GM12878 (cell line): ENCODE measurements around the gene PPP1R3F. TPM values are rescaled to one million over a fixed set of nuclear protein-coding genes. Genes with fewer than 3 reads are reported as not detected.

Experiments
- ATAC-seq: fragments of 200-7000 bp; cut with Tn5 transposase; 3 replicates; pipeline ENCODE4 v1.9.1; 2020; ENCODE audit warnings: mild to moderate bottlenecking, moderate library complexity
- BruUV-seq: library from RNA; stranded (reverse); fragments of 400-500 nt; replicated peaks from 2 replicates; lab custom pipeline; 2021; lab: Mats Ljungman, UMichigan
- CTCF ChIA-PET: fragments of 300-600 bp; sonication (Branson Sonifier 250); formaldehyde crosslinking; extraction: SDS; loops from one replicate; lab custom pipeline; 2021; ENCODE audit warnings: inconsistent platforms; lab: Yijun Ruan, JAX
- POLR2A ChIA-PET: fragments of 350-600 bp; formaldehyde crosslinking; extraction: SDS; loops from one replicate; lab custom pipeline; 2021; ENCODE audit warnings: inconsistent platforms; lab: Charles Lee
- RAD21 ChIA-PET: fragments of 300-600 bp; sonication (Branson Sonifier 250); formaldehyde crosslinking; loops from one replicate; lab custom pipeline; 2023; ENCODE audit warnings: antibody characterized with exemption; ENCODE audit not compliant: unreplicated experiment; lab: Charles Lee
- SMC1A ChIA-PET: fragments of 300-600 bp; sonication (Branson Sonifier 250); formaldehyde crosslinking; loops from one replicate; lab custom pipeline; 2023; ENCODE audit not compliant: unreplicated experiment, uncharacterized antibody; lab: Charles Lee
- DNase-seq: peaks from one replicate; pipeline ENCODE4 v3.0.0-alpha.2; 2011; ENCODE audit warnings: low read depth, low spot score
- FAIRE-seq: peaks from 3 replicates; lab custom pipeline; 2011; peaks lifted over from hg19 to GRCh38; lab: Jason Lieb, UNC
- H2AFZ ChIP-seq: 2 replicates; pipeline ENCODE4 v1.6.0; 2011; ENCODE audit warnings: low read depth, low read length, control low read depth; ENCODE audit not compliant: control insufficient read depth
- H3K27ac ChIP-seq: 2 replicates; pipeline ENCODE4 v1.5.1; 2011; ENCODE audit warnings: control low read depth; ENCODE audit not compliant: control insufficient read depth, insufficient read depth
- H3K27me3 ChIP-seq, 2 experiments: replicated peaks in 1 of 2; 2 replicates each; pipeline versions ENCODE4 v1.6.0 to v1.6.1; 2011; ENCODE audit warnings: low read length in 1 of 2; ENCODE audit not compliant: control insufficient read depth in 2 of 2, insufficient read depth in 2 of 2
- H3K36me3 ChIP-seq, 2 experiments: 2 replicates each; pipeline ENCODE4 v1.5.1; 2011; ENCODE audit warnings: low read length in 1 of 2; ENCODE audit not compliant: control insufficient read depth in 2 of 2, insufficient read depth in 2 of 2
- H3K4me1 ChIP-seq: 2 replicates; pipeline ENCODE4 v1.6.1; 2011; ENCODE audit warnings: mild to moderate bottlenecking, low read length, moderate library complexity, mixed read lengths; ENCODE audit not compliant: control insufficient read depth, insufficient read depth
- H3K4me2 ChIP-seq: 2 replicates; pipeline ENCODE4 v1.6.0; 2011; ENCODE audit warnings: control low read depth; ENCODE audit not compliant: control insufficient read depth, insufficient read depth
- H3K4me3 ChIP-seq: fragments of 200-600 bp; sonication (generic); 2 replicates; pipeline ENCODE4 v1.5.1; 2016
- H3K79me2 ChIP-seq: 2 replicates; pipeline ENCODE4 v1.6.0; 2011; ENCODE audit warnings: low read length; ENCODE audit not compliant: control insufficient read depth, insufficient read depth
- H3K9ac ChIP-seq: 2 replicates; pipeline ENCODE4 v1.8.0; 2011; ENCODE audit warnings: low read length, control low read depth, mixed read lengths; ENCODE audit not compliant: control insufficient read depth, insufficient read depth
- H3K9me3 ChIP-seq: replicated peaks from 3 replicates; pipeline ENCODE4 v1.5.1; 2011; ENCODE audit warnings: mild to moderate bottlenecking, low read length; ENCODE audit not compliant: control insufficient read depth, insufficient read depth
- H4K20me1 ChIP-seq: 2 replicates; pipeline ENCODE4 v1.6.0; 2011; ENCODE audit not compliant: control insufficient read depth, insufficient read depth
- FOXM1 ChIP-seq: IDR thresholded peaks from 2 replicates; pipeline ENCODE4 v1.6.1; 2012; ENCODE audit warnings: low read depth, mild to moderate bottlenecking, inconsistent platforms, low read length, moderate library complexity
- IRF3 ChIP-seq: fragments of 450-650 bp; IDR thresholded peaks from 2 replicates; pipeline ENCODE4 v1.6.1; 2014; ENCODE audit warnings: mild to moderate bottlenecking
- NBN ChIP-seq: fragments of 450-650 bp; IDR thresholded peaks from 2 replicates; pipeline ENCODE4 v1.6.1; 2016
- NFXL1 ChIP-seq: fragments of 450-650 bp; IDR thresholded peaks from 2 replicates; pipeline ENCODE4 v1.6.1; 2017; ENCODE audit warnings: antibody characterized with exemption, mild to moderate bottlenecking, borderline replicate concordance
- NFYA ChIP-seq: IDR thresholded peaks from 2 replicates; pipeline ENCODE4 v1.6.1; 2011; ENCODE audit warnings: low read depth, mild to moderate bottlenecking, low read length, improper control_type of control experiment, borderline replicate concordance
- PAX8 ChIP-seq: fragments of 450-650 bp; IDR thresholded peaks from 2 replicates; pipeline ENCODE4 v1.6.1; 2017; ENCODE audit warnings: mild to moderate bottlenecking, moderate library complexity
- ZNF622 ChIP-seq: fragments of 450-650 bp; IDR thresholded peaks from 2 replicates; pipeline ENCODE4 v1.6.1; 2017; ENCODE audit warnings: mild to moderate bottlenecking, inconsistent platforms
- WGBS: methylation state at CpG from one replicate; pipeline ENCODE4 v1.1.6; 2016; ENCODE audit warnings: low lambda C conversion rate; ENCODE audit not compliant: insufficient replicate concordance, insufficient coverage; ENCODE audit errors: missing lambda C conversion rate; 5-methylcytosine and 5-hydroxymethylcytosine counted together
- in situ Hi-C: fragments of 300-500 bp; cut with MboI; formaldehyde crosslinking; loops from 9 replicates; pipeline ENCODE4 v1.14.3; 2018; ENCODE audit warnings: mixed read lengths
- intact Hi-C: fragments of 100-400 bp; cut with micrococcal nuclease; formaldehyde crosslinking; loops from one replicate; pipeline ENCODE4 v1.14.2; 2022; ENCODE audit not compliant: unreplicated experiment
- polyA plus RNA-seq, 11 experiments: library from polyadenylated mRNA; depleted of rRNA in 4 of 11; unstranded in 6 of 11; stranded (reverse) in 5 of 11; fragments of >200 nt; fragmentation: Nextera tagmentation in 4 of 11; fragmentation: Illumina TruSeq in 1 of 11; extraction: Ambion mirVana in 4 of 11; extraction: Trizol in 1 of 11; gene quantifications; 1 replicate in 1 of 11; 2 replicates in 10 of 11; pipeline versions ENCODE4 v1.2.1 to v1.2.3, GENCODE V29; 2011 to 2016; ENCODE audit warnings: inconsistent platforms in 2 of 11, missing spikeins in 2 of 11, low read depth in 1 of 11
- total RNA-seq, 4 experiments: library from RNA; depleted of rRNA in 3 of 4; stranded (reverse); fragments of >200 nt in 3 of 4; fragmentation: Illumina TruSeq in 1 of 4; extraction: Trizol in 1 of 4; gene quantifications; 2 replicates each; pipeline versions ENCODE4 v1.2.1 to v1.2.3, GENCODE V29; 2013 to 2021
- TF ChIP-seq, protein P1 (sequence below): fragments of 450-650 bp; IDR thresholded peaks from 2 replicates; pipeline ENCODE4 v1.6.1; 2017; ENCODE audit warnings: antibody characterized with exemption, mild to moderate bottlenecking, moderate library complexity

PPP1R3F gene
- total and polyA plus RNA-seq, 10 of the 15 experiments (the other 5 are each of a cell fraction or from before 2014, with no cell fraction given) = 0.18 to 4.4 (median 1.00) TPM

- TF ChIP-seq ZNF622 = no peak
- TF ChIP-seq IRF3 = no peak
- TF ChIP-seq, protein P1, sequence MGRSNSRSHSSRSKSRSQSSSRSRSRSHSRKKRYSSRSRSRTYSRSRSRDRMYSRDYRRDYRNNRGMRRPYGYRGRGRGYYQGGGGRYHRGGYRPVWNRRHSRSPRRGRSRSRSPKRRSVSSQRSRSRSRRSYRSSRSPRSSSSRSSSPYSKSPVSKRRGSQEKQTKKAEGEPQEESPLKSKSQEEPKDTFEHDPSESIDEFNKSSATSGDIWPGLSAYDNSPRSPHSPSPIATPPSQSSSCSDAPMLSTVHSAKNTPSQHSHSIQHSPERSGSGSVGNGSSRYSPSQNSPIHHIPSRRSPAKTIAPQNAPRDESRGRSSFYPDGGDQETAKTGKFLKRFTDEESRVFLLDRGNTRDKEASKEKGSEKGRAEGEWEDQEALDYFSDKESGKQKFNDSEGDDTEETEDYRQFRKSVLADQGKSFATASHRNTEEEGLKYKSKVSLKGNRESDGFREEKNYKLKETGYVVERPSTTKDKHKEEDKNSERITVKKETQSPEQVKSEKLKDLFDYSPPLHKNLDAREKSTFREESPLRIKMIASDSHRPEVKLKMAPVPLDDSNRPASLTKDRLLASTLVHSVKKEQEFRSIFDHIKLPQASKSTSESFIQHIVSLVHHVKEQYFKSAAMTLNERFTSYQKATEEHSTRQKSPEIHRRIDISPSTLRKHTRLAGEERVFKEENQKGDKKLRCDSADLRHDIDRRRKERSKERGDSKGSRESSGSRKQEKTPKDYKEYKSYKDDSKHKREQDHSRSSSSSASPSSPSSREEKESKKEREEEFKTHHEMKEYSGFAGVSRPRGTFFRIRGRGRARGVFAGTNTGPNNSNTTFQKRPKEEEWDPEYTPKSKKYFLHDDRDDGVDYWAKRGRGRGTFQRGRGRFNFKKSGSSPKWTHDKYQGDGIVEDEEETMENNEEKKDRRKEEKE = no peak
- TF ChIP-seq PAX8 = no peak
- TF ChIP-seq NFXL1 = no peak
These were observed 7.0 kb upstream of the PPP1R3F start (continued) for GRCh38 chrX:49262603-49263002.

DNA sequence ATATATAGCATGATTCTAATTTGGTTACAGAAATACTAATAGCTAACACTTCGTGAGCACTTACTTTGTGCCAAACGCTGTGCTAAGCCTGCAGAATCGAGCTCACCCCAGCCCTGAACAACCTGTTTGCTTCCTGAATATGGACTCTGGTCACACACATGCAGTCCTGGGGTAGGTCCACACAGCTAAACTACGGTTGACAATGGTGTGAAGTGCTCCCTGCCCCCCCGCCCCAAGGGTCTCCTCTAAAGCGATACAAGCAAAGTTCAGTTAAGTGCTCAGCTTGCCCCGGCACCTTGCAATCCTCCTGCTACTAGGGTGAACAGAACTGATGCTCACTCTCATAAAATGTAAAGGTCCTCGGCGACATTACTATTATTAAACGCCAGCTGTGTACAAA is 6.0 kb upstream of the PPP1R3F start:
- CTCF ChIA-PET = interaction anchor here (0.9 kb wide), 1 partner anchor 71 kb away, joined by 3 read pairs; no protein-coding TSS in a partner anchor
- 60% methylated on average over 10 of the region's 10 CpGs for WGBS
- no peak overlapping the region for H3K9ac ChIP-seq
- RAD21 ChIA-PET = no interaction called here
- SMC1A ChIA-PET = no interaction called here
- DNase-seq (no peak), ATAC-seq (no peak)
- TF ChIP-seq NFYA (no peak), FOXM1 (no peak), NBN (no peak)
- TF ChIP-seq, all 136 proteins: peak for 0
- no peaks in the 10 kb centered on the region for H3K79me2 ChIP-seq
- POLR2A ChIA-PET = interaction anchor here (0.6 kb wide), 2 partner anchors 15 to 453 kb away, joined by 3 to 5 read pairs; no protein-coding TSS in a partner anchor
- in situ Hi-C loops (no loop called here), intact Hi-C loops (no loop called here)
- H3K4me3 ChIP-seq = no peak overlapping the region
- no peaks in the 10 kb centered on the region for H3K36me3 ChIP-seq
- no peak overlapping the region for H2AFZ ChIP-seq
- no peaks in the 10 kb centered on the region for H3K4me1 ChIP-seq
- no peak for FAIRE-seq
- H3K27ac ChIP-seq = no peak overlapping the region
- no peak overlapping the region for H3K4me2 ChIP-seq
- H3K9me3 ChIP-seq = no peaks in the 10 kb centered on the region
- H3K27me3 ChIP-seq = no peaks in the 10 kb centered on the region
- BruUV-seq = no TSS peak
- H4K20me1 ChIP-seq = no peaks in the 10 kb centered on the region
